Activated B cell treated with CpG ODN at 0.5 μM for 24 hours (primary cell): Measurements from ENCODE around the gene SCAI. TPM values are rescaled to one million over a fixed set of nuclear protein-coding genes. Genes with fewer than 3 reads are reported as not detected.

Experiments used
- ATAC-seq: fragments of 200-7000 bp; cut with Tn5 transposase; one replicate; pipeline ENCODE4 v1.10.0; 2021; ENCODE audit warnings: low read depth, mild to moderate bottlenecking, moderate library complexity
- CTCF ChIA-PET: fragments of 350-600 bp; sonication (Branson Sonifier 250); formaldehyde crosslinking; loops from one replicate; lab custom pipeline; 2021; ENCODE audit warnings: antibody characterized with exemption; lab: Charles Lee
- POLR2A ChIA-PET: fragments of 350-600 bp; sonication (Branson Sonifier 250); formaldehyde crosslinking; loops from one replicate; lab custom pipeline; 2021; ENCODE audit warnings: antibody characterized with exemption; lab: Charles Lee
- DNase-seq: peaks from one replicate; pipeline ENCODE4 v3.0.0; 2022
- H3K27ac Mint-ChIP-seq: one replicate; pipeline ENCODE4 v1.8.0; 2020; ENCODE audit warnings: mixed read lengths
- H3K27me3 Mint-ChIP-seq: one replicate; pipeline ENCODE4 v1.8.0; 2021; ENCODE audit warnings: mixed read lengths
- H3K36me3 Mint-ChIP-seq: one replicate; pipeline ENCODE4 v1.8.0; 2021; ENCODE audit warnings: low read depth, mixed read lengths
- H3K4me1 Mint-ChIP-seq: one replicate; pipeline ENCODE4 v1.8.0; 2021; ENCODE audit warnings: mixed read lengths
- H3K4me3 Mint-ChIP-seq: one replicate; pipeline ENCODE4 v1.8.0; 2020; ENCODE audit warnings: mild to moderate bottlenecking, mixed read lengths
- H3K9me3 Mint-ChIP-seq: one replicate; pipeline ENCODE4 v1.8.0; 2020; ENCODE audit warnings: mixed read lengths
- CTCF ChIP-seq: fragments of 200-600 bp; IDR thresholded peaks from one replicate; pipeline ENCODE4 v1.8.0; 2022; ENCODE audit warnings: antibody characterized with exemption, mild to moderate bottlenecking
- intact Hi-C: fragments of 100-400 bp; cut with micrococcal nuclease; formaldehyde crosslinking; loops from one replicate; pipeline ENCODE4 v1.15.1; 2024
- total RNA-seq: library from RNA; stranded (reverse); gene quantifications from 2 replicates; pipeline ENCODE4 v1.2.3, GENCODE V29; 2022

Gene SCAI
- total RNA-seq, 1 donor from 2014 or later: 11.7 TPM

GRCh38 chr9:125049212-125050049, 93.9 kb downstream of the SCAI start:
- ChIA-PET POLR2A (no interaction called here), CTCF (no interaction called here)
- Mint-ChIP-seq H3K27me3 (no peaks in the 10 kb centered on the region), H3K27ac (no peak overlapping the region), H3K4me1 (no peaks in the 10 kb centered on the region), H3K9me3 (no peaks in the 10 kb centered on the region), H3K36me3 (peaks cover 30% of the 10 kb centered on the region), H3K4me3 (no peak overlapping the region)
- no peak for ATAC-seq
- no peak for TF ChIP-seq CTCF
- intact Hi-C loops: loop anchor here (10.0 kb wide), 1 partner anchor 65 kb away; no protein-coding TSS in a partner anchor
- DNase-seq: no peak

- no peaks in the 10 kb centered on the region for H3K27me3 Mint-ChIP-seq
- intact Hi-C loops: loop anchor here (10.0 kb wide), 1 partner anchor 59 kb away; no protein-coding TSS in a partner anchor
- no peak overlapping the region for H3K4me3 Mint-ChIP-seq
- no peaks in the 10 kb centered on the region for H3K9me3 Mint-ChIP-seq
- ChIA-PET CTCF (no interaction called here), POLR2A (no interaction called here)
- H3K36me3 Mint-ChIP-seq: peaks cover 10% of the 10 kb centered on the region
- DNase-seq: no peak
- H3K27ac Mint-ChIP-seq: no peak overlapping the region
- no peaks in the 10 kb centered on the region for H3K4me1 Mint-ChIP-seq
- no peak for ATAC-seq
- TF ChIP-seq CTCF: no peak
Observed at GRCh38 chr9:125043631-125044030, 99.7 kb downstream of the SCAI start.

- no peak for ATAC-seq
- POLR2A ChIA-PET: no interaction called here
- H3K4me1 Mint-ChIP-seq: no peaks in the 10 kb centered on the region
- intact Hi-C loops: loop anchor here (10.0 kb wide), 1 partner anchor 58 kb away; no protein-coding TSS in a partner anchor
- CTCF ChIA-PET: no interaction called here
- H3K36me3 Mint-ChIP-seq: peaks cover 7% of the 10 kb centered on the region
- no peaks in the 10 kb centered on the region for H3K9me3 Mint-ChIP-seq
- DNase-seq: no peak
- no peak for TF ChIP-seq CTCF
- no peak overlapping the region for H3K4me3 Mint-ChIP-seq
- no peak overlapping the region for H3K27ac Mint-ChIP-seq
- no peaks in the 10 kb centered on the region for H3K27me3 Mint-ChIP-seq
Observed at GRCh38 chr9:125043148-125043547, 100.2 kb downstream of the SCAI start.

- DNase-seq (no peak), ATAC-seq (no peak)
- intact Hi-C loops: no loop called here
- no peak overlapping the region for H3K4me3 Mint-ChIP-seq
- no peak for TF ChIP-seq CTCF
- H3K27me3 Mint-ChIP-seq: no peaks in the 10 kb centered on the region
- no peaks in the 10 kb centered on the region for H3K9me3 Mint-ChIP-seq
- CTCF ChIA-PET: no interaction called here
- H3K27ac Mint-ChIP-seq: no peak overlapping the region
- no peaks in the 10 kb centered on the region for H3K36me3 Mint-ChIP-seq
- POLR2A ChIA-PET: no interaction called here
- no peaks in the 10 kb centered on the region for H3K4me1 Mint-ChIP-seq
Observed at GRCh38 chr9:125038166-125038565, 105.2 kb downstream of the SCAI start.

GRCh38 chr9:125028041-125028440, 115.3 kb downstream of the SCAI start:
- Mint-ChIP-seq H3K27ac (no peak overlapping the region), H3K9me3 (no peaks in the 10 kb centered on the region), H3K36me3 (peaks cover 38% of the 10 kb centered on the region), H3K27me3 (no peaks in the 10 kb centered on the region), H3K4me3 (no peak overlapping the region), H3K4me1 (no peaks in the 10 kb centered on the region)
- intact Hi-C loops: no loop called here
- DNase-seq (no peak), ATAC-seq (no peak)
- ChIA-PET CTCF (no interaction called here), POLR2A (no interaction called here)
- TF ChIP-seq CTCF: no peak
